Measurements from ENCODE around the gene MCTP1. TPM values are rescaled to one million over a fixed set of nuclear protein-coding genes. Genes with fewer than 3 reads are reported as not detected.
"Not testable (repeated sequence)": the region's sequence is repeated elsewhere in the genome, so short reads cannot be mapped to it uniquely, and the experiment has no call there.

Gene MCTP1
- polyA plus RNA-seq, 1 donor = 7.7 TPM

GRCh38 chr5:95181644-95182043, 103.2 kb downstream of the MCTP1 start:
- DNase-seq = no peak

GRCh38 chr5:95178046-95178651, 106.7 kb downstream of the MCTP1 start:
- DNase-seq = peak; percentile 29

GRCh38 chr5:95177456-95177855, 107.4 kb downstream of the MCTP1 start:
- DNase-seq = no peak

- no peak for DNase-seq
Measured at GRCh38 chr5:95175106-95175505, 109.8 kb downstream of the MCTP1 start.

- DNase-seq = no peak
Measured at GRCh38 chr5:95172659-95173058, 112.2 kb downstream of the MCTP1 start.

GRCh38 chr5:95164861-95165260, 120.0 kb downstream of the MCTP1 start:
- DNase-seq = no peak

- DNase-seq = no peak
Measured at GRCh38 chr5:95163079-95163478, 121.8 kb downstream of the MCTP1 start.

- no peak for DNase-seq
Measured at GRCh38 chr5:95162231-95162992, 122.5 kb downstream of the MCTP1 start.

- DNase-seq = no peak
Measured at GRCh38 chr5:95159603-95160002, 125.3 kb downstream of the MCTP1 start.

- DNase-seq = no peak
Measured at GRCh38 chr5:95155888-95156287, 129.0 kb downstream of the MCTP1 start.

GRCh38 chr5:95153511-95153910, 131.4 kb downstream of the MCTP1 start:
- no peak for DNase-seq

- DNase-seq = no peak
Measured at GRCh38 chr5:95152535-95152934, 132.4 kb downstream of the MCTP1 start.

- no peak for DNase-seq
Measured at GRCh38 chr5:95152131-95152530, 132.8 kb downstream of the MCTP1 start.

- DNase-seq = no peak
Measured at GRCh38 chr5:95151694-95152093, 133.2 kb downstream of the MCTP1 start.

- no peak for DNase-seq
Measured at GRCh38 chr5:95149387-95149786, 135.5 kb downstream of the MCTP1 start.

GRCh38 chr5:95148453-95148852, 136.4 kb downstream of the MCTP1 start:
- DNase-seq = no peak

GRCh38 chr5:95143858-95144257, 141.0 kb downstream of the MCTP1 start:
- not testable (repeated sequence) for DNase-seq

- DNase-seq = no peak
Measured at GRCh38 chr5:95142145-95142544, 142.7 kb downstream of the MCTP1 start.

- DNase-seq = no peak
Measured at GRCh38 chr5:95141141-95141540, 143.8 kb downstream of the MCTP1 start.

- no peak for DNase-seq
Measured at GRCh38 chr5:95134326-95134725, 150.6 kb downstream of the MCTP1 start.

GRCh38 chr5:95132096-95132495, 152.8 kb downstream of the MCTP1 start:
- no peak for DNase-seq

GRCh38 chr5:95130941-95131340, 154.0 kb downstream of the MCTP1 start:
- no peak for DNase-seq

GRCh38 chr5:95124731-95125130, 160.2 kb downstream of the MCTP1 start:
- no peak for DNase-seq

- DNase-seq = no peak
Measured at GRCh38 chr5:95124101-95124500, 160.8 kb downstream of the MCTP1 start.
